Skeletal muscle cell (primary cell): ENCODE results near the gene PDE4C.

Source experiments
- DNase-seq: peaks from one replicate; pipeline ENCODE4 v3.0.0-alpha.2; 2010; ENCODE audit warnings: low read depth
- H3K4me3 ChIP-seq: 2 replicates; pipeline ENCODE4 v1.5.1; 2011; ENCODE audit warnings: low read depth, mild to moderate bottlenecking, control low read depth, low read length, moderate library complexity

The PDE4C gene

GRCh38 chr19:18257503-18258470 lies 31.5 kb upstream of the PDE4C start:
- DNase-seq: no peak
- no peak overlapping the region for H3K4me3 ChIP-seq

DNA sequence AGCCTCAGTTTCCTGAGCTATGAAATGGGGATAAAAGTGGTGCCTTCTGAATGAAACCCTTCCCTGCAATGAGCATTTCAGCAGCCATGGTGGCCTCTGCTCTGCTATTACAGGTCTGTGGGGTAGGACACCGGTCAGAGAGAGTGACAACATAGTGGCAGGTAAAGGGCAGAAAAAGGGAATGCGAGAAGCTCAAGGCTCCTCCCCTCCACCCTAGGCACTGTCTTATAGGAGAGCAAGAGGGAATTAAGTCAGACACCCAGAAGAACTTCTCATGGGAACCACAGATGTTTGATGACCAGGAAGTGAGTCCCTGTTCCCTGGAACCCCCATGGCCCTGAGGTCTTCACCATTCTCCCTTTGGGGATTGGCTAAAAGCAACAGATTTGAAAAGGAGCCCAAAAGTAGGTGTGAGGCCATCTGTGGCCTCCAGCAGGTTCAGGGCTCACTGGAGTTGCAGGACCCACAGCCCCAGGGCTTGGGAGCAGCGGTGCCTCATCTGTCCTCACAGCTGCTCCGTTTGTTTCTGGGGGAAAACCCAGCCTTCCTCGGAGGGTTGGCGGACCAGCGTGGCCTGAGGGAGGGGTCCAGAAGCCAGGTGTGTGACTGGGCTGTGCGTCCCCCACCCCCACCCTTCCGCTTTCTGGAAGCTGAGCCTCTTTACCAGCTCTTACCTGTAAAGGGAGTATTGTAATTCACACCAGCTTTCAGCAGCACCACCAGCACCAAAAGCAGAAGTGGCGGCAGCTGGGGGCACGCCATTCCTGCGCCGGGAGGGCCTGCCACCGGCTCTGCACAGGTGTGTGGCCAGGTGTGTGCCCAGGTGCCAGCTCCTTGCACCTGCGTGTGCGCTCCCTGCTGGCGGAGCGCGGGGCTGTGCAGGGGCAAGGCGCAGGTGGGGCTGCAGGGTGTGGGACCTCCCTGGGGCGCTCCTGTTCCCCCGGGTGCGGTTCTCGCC lies 28.6 kb upstream of the PDE4C start:
- no peak overlapping the region for H3K4me3 ChIP-seq
- no peak for DNase-seq

DNA sequence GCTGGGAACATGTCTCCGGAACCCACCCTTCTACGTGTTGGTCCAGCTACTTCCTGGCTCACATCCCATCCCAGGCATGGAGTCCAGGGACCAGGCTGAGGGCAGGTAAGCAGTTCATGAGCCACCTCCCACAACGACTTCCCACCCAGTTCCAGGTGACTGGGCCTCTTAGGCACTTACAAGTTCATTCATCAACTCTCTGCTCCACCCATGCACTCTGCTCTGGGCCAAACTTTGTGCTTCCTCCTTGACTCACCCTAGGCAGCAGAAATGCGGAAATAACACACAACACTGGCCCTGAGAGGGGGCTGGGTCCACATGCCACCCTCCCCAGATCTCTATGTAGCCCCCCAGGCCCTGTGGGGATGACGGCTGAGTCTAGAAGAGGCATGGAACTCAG lies 27.5 kb upstream of the PDE4C start:
- no peak overlapping the region for H3K4me3 ChIP-seq
- DNase-seq: no peak

DNA sequence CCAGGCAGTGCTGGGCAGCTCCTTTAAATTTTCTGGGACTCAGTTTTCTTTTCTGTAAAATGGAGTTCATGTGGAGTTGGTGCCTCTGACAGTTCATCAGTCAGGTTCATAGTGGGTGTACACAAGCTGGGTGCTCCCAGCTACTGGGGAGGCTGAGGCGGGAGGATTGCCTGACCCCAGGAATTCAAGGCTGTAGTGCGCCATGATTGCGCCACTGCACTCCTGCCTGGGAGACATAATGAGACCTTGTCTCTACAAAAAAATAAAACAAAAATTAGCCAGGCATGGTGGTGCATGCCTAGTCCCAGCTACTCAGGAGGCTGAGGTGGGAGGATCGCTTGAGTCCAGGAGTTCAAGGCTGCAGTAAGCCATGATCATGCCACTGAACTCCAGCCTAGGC lies 26.9 kb upstream of the PDE4C start:
- no peak overlapping the region for H3K4me3 ChIP-seq
- no peak for DNase-seq

DNA sequence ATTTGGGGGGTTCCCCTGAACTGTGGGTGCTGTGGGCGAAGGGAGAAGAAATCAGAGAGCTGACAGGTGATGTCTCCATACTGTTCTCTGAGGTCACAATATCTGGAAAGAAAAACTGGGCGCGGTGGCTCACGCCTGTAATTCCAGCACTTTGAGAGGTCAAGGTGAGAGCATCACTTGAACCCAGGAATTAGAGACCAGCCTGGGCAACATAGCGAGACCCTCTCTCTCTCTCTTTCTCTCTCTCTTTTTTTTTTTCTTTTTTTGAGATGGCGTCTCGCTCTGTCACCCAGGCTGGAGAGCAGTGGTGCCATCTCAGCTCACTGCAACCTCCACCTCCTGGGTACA lies 26.1 kb upstream of the PDE4C start:
- no peak overlapping the region for H3K4me3 ChIP-seq
- DNase-seq: no peak

DNA sequence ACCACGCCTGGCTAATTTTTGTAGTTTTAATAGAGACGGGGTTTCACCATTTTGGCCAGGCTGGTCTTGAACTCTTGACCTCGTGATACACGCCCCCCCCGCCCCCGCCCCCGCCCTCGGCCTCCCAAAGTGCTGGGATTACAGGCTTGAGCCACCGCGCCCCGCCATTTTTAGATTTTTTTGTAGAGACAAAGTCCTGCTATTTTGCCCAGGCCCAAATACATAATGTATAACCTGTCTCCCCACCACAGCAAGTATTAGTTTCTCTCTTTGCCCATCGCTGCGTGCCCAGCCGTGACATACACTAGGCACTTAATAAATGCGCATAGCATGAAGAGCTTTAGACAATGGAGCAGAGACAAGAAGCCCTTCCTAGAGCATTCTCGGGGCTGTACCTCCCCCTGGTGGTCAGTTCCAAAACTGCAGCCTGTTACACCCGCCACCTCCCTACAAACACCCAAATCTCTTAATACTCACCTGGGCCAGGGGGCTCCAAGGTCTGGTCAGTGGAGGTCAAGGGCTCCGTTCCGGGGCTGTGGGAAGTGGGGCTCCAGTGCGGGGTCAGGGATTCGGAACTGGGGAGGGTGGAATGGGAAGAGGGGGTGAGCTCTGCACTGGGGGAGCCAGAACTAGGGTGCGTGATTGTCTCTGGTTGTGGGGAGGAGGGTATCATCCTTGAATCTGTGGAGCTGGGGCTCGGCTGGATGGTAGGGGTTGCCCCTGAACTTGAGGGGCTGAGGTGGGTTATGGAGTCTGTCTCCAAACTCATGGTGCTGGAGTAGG lies 25.5 kb upstream of the PDE4C start:
- DNase-seq: no peak
- H3K4me3 ChIP-seq: no peak overlapping the region

DNA sequence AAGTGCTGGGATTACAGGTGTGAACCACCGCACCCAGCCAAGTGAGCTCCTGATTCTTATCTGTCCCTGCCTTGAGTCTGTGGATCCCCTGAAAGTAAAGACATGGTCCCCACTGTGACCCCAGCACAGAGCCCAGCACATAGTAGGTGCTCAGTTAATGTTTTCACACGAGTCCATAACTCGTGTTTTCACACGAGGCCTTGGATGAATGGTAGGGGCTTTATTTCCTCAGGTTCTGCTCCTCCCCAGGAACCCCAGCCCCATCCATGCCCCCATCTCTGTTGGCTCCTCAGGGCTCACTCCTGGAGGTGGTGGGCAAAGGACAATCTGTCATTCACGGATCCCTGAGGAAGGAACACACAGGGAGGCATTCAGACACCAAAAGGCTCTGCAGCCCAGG lies 23.6 kb upstream of the PDE4C start:
- H3K4me3 ChIP-seq: no peak overlapping the region
- DNase-seq: no peak

GRCh38 chr19:18245297-18245696 lies 19.1 kb upstream of the PDE4C start:
- DNase-seq: no peak
- H3K4me3 ChIP-seq: no peak overlapping the region

DNA sequence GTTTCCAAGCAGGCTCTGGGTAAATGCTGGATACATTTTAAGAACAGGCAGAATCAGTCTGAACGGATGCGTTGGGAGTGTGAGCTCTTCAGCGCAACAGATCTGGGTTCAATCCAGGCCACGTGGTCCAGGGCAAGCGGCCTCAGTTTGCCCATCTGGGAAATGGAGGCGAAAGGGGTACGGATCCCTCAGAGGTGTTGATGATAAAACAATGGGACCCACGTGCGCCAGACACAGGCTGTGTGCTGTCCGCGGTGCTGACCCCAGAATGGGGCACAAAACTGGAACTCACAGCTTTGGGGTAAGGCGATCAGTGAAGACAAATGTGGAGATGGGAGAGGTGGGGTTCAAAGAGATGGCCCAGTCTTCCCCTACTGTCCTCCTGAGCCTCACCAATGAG lies 13.1 kb upstream of the PDE4C start:
- no peak overlapping the region for H3K4me3 ChIP-seq
- no peak for DNase-seq

DNA sequence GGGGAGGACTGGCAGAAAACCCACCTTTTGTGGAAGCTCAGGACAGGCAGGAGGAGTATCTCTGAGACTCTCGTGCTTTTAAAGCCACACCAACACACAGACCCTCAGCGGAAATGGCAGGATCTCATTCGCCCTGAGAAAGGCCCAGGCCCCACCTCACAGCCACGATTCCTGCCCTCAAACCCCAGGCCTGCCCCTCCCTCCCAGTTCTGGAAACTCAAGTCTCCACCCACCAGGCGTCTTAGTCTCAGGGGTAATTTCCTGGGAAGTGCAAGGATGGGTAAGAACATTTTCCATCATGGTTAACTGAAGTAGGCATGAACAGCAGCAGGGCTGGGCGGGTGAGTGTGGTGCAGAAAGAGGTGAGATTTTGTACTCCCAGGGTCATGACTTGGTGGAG lies 8.0 kb upstream of the PDE4C start:
- H3K4me3 ChIP-seq: no peak overlapping the region
- no peak for DNase-seq

GRCh38 chr19:18233224-18233825 lies 7.1 kb upstream of the PDE4C start:
- no peak overlapping the region for H3K4me3 ChIP-seq
- no peak for DNase-seq

DNA sequence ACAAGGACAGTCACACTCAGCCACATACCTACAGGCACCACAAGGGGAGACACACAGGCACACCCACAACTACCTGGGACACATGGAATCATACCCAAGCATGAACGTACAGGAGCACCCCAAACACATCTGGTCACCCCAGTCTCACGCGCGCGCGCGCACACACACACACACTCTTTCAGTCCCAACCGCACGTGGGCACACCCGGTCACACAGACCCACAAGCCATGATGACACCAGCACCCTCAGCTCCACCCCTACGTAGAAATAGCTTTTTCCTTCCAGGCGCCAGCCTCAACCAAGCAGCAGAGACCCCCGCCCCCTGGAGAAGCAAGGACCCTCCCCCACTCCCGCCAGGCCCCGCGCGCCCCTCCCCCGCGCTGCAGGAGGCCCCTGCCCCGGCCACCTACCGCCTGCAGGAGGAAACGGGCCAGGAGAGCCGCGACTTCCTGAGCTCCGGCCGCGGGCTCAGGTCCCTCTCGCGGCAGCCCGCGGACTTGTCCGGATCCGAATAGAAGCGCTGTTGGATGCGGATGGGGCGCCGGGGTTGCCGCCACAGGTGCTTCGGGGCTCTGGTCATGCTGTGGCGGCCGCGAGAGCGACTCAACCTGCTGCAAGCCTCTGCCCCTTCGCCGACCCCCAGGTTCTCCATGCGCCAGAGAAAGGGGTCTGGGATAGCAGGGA lies 6.4 kb upstream of the PDE4C start:
- DNase-seq: no peak
- H3K4me3 ChIP-seq: no peak overlapping the region

DNA sequence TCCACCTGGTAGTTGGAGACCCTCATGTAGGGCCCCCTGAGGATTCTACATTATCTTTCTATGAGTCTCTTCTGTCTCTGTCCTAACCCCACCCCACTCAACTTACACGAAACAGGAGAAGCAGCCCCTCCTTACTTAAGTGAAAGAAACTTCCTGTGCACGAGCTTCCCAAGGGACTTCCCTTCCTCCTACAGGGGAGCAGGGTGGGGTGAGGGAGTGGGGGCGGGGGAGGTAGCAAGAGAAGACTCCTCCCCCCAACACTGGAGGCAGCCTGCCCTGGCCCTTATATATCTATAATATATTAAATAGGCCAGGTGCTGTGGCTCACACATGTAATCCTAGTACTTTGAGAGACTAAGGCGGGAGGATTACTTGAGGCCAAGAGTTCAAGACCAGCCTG lies 5.5 kb upstream of the PDE4C start:
- no peak for DNase-seq
- H3K4me3 ChIP-seq: no peak overlapping the region

GRCh38 chr19:18230941-18231734 lies 4.9 kb upstream of the PDE4C start:
- DNase-seq: no peak
- H3K4me3 ChIP-seq: no peak overlapping the region

- no peak for DNase-seq
- H3K4me3 ChIP-seq: no peak overlapping the region
Measured at GRCh38 chr19:18229915-18230314, 3.7 kb upstream of the PDE4C start.

- DNase-seq: no peak
- no peak overlapping the region for H3K4me3 ChIP-seq
Measured at GRCh38 chr19:18229474-18229873, 3.2 kb upstream of the PDE4C start.

- H3K4me3 ChIP-seq: no peak overlapping the region
- no peak for DNase-seq
Measured at GRCh38 chr19:18227781-18228271, 1.6 kb upstream of the PDE4C start.
